GM19468 (cell line): ENCODE results near the gene ATF1.
"Not testable (repeated sequence)": the region's sequence is repeated elsewhere in the genome, so short reads cannot be mapped to it uniquely, and the experiment has no call there.

Experiments
- ATAC-seq: cut with Tn5 transposase; IDR thresholded peaks from one replicate; pipeline ENCODE4 v1.9.1; 2021; ENCODE audit warnings: mild to moderate bottlenecking, moderate library complexity, moderate number of reproducible peaks; ENCODE audit not compliant: unreplicated experiment; ENCODE audit errors: extremely low read depth

The ATF1 gene

DNA sequence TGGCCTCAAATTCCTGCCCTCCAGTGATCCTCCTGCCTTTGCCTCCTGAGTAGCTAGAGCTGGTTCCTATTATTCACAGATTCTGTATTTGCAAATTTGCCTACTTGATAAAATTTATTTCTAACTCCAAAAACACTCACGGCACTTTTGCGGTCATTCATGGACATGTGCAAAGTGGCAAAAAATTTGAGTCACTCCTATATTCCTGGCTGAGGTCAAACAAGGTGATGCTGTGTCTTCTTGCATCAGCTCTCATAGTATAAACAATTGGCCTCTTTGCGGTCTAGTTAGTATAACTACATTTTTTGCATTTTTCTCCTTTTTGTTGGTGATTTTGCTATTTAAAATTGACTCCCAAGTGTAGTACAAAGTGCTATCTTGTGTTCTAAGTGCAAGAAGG, 24.7 kb downstream of the ATF1 start:
- ATAC-seq, result no peak

DNA sequence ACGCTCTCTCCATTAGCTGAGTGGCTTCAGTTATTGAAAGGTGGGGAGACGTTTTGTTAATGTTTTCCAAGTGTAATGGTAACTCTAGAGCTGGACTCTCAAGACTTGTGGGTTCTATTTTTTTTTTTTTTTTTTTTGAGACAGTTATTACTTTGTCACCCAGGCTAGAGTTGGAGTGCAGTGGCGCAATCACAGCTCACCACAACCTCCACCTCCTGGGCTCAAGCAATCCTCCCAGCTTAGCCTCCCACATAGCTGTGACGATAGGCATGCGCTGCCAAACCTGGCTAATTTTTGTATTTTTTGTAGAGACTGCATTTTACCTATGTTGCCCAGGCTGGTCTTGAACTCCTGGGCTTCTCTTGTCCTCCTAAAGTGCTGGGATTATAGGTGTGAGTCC, 26.2 kb downstream of the ATF1 start:
- ATAC-seq, result no peak

GRCh38 chr12:50799908-50800307, 36.0 kb downstream of the ATF1 start:
- ATAC-seq, result no peak

GRCh38 chr12:50803230-50803875, 39.5 kb downstream of the ATF1 start:
- ATAC-seq, result no peak

DNA sequence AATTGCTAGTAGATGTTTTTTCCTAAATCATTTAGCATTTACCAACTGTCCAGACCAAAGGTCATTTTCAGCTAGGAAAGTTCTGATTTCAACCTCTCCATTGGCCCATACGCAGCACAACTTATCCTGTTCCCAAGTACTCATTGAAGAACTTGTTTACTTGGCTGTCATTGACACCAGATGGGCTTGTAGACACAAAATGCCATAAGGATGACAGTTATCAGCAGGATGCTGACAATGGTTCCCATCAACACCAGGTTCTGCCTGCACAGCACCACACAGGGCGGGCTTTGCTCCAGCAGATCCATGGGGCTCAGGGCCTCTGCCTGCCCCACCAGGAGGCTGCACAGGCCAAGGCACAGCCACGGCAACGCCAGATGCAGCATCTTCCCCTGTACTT, 42.3 kb downstream of the ATF1 start:
- ATAC-seq, result no peak

- ATAC-seq, result not testable (repeated sequence)
These were observed 45.2 kb downstream of the ATF1 start for GRCh38 chr12:50809131-50809530.

DNA sequence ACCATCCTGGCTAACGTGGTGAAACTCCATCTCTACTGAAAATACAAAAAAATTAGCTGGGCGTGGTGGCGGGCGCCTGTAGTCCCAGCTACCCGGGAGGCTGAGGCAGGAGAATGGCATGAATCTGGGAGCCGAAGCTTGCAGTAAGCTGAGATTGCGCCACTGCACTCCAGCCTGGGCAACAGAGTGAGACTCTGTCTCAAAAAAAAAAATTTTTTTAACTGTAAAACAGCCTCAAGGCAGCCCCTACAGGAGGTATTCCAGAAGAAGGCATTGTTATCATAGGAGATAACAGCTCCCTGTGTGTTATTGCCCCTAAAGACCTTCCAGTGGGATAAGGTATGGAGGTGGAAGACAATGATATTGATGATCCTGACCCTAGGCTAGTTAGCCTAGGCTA, 51.0 kb downstream of the ATF1 start:
- not testable (repeated sequence) for ATAC-seq

DNA sequence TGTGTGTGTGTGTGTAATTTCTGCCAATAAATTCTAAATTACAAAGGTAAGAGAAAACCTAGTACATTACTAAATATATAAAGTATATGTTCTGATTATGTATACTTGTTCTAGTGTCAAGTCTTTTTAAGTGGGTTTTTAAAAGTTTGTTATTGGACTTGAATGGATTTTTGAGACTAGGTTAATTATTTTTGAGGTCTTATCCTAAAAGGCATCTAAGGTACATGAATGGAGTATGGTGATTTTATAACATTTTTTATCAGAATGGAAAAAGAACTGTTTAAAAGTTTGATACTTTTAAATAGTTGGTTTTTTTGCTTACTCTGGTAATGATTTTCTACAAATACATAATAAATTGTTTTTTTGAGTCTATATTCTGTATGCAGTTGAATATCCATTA, 56.3 kb downstream of the ATF1 start:
- ATAC-seq, result no peak

DNA sequence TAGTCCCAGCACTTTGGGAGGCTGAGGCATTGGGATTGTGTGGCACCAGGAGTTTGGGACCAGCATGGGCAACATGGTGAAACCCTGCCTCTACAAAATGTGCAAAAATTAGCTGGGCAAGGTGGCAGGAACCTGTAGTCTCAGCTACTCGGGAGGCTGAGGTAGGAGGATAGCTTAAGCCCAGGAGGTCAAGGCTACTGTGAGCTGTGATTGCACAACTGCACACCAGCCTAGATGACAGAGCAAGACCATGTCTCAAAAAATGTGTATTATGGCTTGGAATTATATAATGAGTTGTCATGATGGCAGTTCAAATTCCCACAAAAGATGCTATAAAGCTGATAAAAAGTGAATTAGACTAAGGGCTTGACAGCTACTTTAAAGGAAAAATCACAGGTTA, 58.2 kb downstream of the ATF1 start:
- no peak for ATAC-seq

DNA sequence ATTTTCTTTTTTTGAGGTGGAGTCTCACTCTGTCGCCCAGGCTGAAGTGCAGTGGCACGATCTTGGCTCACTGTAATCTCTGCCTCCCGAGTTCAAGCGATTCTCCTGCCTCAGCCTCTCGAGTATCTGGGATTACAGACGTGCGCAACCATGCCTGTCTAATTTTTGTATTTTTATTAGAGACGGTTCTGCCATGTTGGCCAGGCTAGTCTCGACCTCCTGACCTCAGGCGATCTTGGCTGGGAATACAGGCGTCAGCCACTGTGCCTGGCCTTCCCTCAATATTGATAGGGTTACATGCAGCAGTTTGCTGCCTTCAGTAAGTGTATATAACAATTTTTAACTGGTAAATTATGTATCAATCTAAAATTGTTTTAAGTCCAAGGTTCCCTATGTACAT, 59.8 kb downstream of the ATF1 start:
- not testable (repeated sequence) for ATAC-seq

DNA sequence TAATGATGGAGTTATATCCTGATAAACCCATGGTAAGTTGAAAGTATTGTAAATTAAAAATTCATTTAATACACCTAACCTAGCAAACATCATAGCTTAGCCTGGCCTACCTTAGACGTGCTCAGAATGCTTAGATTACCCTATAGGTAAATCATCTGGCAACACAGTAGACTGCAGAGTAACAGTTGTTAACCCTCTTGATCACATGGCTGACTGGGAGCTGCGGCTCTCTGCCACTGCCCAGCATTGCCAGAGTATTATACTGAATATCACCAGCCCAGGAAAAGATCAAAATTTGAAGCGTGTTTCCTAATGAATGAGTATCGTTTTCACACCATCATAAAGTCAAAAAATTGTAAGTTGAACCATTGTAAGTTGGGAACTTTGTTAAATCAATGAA, 61.0 kb downstream of the ATF1 start:
- no peak for ATAC-seq

GRCh38 chr12:50825372-50825838, 61.5 kb downstream of the ATF1 start:
- ATAC-seq, result no peak

GRCh38 chr12:50828121-50828520, 64.2 kb downstream of the ATF1 start:
- ATAC-seq, result no peak

DNA sequence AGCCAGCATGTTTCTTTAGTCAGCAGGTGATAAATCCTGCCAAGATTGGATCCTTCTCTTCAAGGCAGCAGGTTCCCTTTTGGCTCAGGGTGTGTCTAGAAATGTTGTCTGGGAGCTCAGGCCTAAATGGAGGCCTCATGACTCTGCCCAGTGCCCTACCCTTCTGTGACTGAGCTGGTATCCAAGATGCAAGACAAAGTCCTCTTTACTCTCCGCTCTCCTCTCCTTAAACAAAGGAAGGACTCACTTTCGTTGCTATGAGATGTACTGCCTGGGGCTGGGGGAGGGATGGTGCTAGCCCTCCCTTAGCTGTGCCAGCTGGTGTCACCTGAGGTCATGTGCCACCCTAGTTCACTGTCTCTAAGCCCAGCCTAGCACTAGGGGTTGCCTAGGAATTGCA, 65.0 kb downstream of the ATF1 start:
- no peak for ATAC-seq

DNA sequence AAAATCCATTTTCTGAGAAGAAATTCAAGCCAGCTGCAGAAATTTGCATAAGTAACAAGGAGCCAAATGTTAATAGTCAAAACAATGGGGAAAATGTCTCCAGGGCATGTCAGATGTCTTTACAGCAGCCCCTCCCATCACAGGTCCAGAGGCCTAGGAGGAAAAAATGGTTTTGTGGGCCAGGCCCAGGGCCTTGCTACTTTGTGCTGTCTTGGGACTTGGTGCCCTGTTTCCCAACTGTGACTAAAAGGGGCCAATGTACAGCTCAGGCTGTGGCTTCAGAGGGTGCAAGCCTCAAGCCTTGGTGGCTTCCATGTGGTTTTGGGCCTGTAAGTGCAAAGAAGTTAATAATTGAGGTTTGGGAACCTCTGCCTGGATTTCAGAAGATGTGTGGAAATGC, 69.9 kb downstream of the ATF1 start:
- not testable (repeated sequence) for ATAC-seq

- no peak for ATAC-seq
These were observed 75.1 kb downstream of the ATF1 start for GRCh38 chr12:50839042-50839441.

- no peak for ATAC-seq
These were observed 77.0 kb downstream of the ATF1 start for GRCh38 chr12:50840809-50841487.

- ATAC-seq, result no peak
These were observed 78.0 kb downstream of the ATF1 start for GRCh38 chr12:50841716-50842531.

- no peak for ATAC-seq
These were observed 79.0 kb downstream of the ATF1 start, which contains the start of gene TMPRSS12 for GRCh38 chr12:50842637-50843493. TSS of gene TMPRSS12 (plus strand) at chr12:50842926. CDS start at chr12:50842965, 39 bp downstream.

- ATAC-seq, result no peak
These were observed 81.2 kb downstream of the ATF1 start for GRCh38 chr12:50845021-50845647.
